DOHH2 (cell line): ENCODE data around the gene MCF2L.

Experiments
- H3F3A ChIP-seq: fragments of 200-600 bp; sonication (generic), shearing (Covaris generic); 2 replicates; pipeline ENCODE4 v1.6.0; 2016; ENCODE audit warnings: antibody characterized with exemption, mild to moderate bottlenecking; ENCODE audit not compliant: control insufficient read depth, insufficient read depth
- H3K27ac ChIP-seq: fragments of 200-600 bp; sonication (generic); 2 replicates; pipeline ENCODE4 v1.5.1; 2014; ENCODE audit warnings: low read depth, mild to moderate bottlenecking, low read length, moderate library complexity
- H3K27me3 ChIP-seq: fragments of 200-600 bp; sonication (generic); 2 replicates; pipeline ENCODE4 v1.6.1; 2014; ENCODE audit warnings: mild to moderate bottlenecking, low read length, mixed read lengths; ENCODE audit not compliant: control insufficient read depth
- H3K36me3 ChIP-seq: fragments of 200-600 bp; sonication (generic); 2 replicates; pipeline ENCODE4 v1.6.1; 2014; ENCODE audit warnings: mild to moderate bottlenecking, low read length, moderate library complexity, mixed read lengths; ENCODE audit not compliant: control insufficient read depth
- H3K4me1 ChIP-seq: fragments of 200-600 bp; sonication (generic); 2 replicates; pipeline ENCODE4 v1.6.1; 2014; ENCODE audit warnings: mild to moderate bottlenecking, low read length, mixed read lengths; ENCODE audit not compliant: control insufficient read depth
- H3K4me2 ChIP-seq: fragments of 200-600 bp; sonication (generic); 2 replicates; pipeline ENCODE4 v1.6.0; 2014; ENCODE audit warnings: mild to moderate bottlenecking, low read length, moderate library complexity
- H3K4me3 ChIP-seq: fragments of 200-600 bp; sonication (generic); 2 replicates; pipeline ENCODE4 v1.5.1; 2014; ENCODE audit warnings: mild to moderate bottlenecking, low read length, mixed read lengths
- H3K79me2 ChIP-seq: fragments of 200-600 bp; sonication (generic); 2 replicates; pipeline ENCODE4 v1.6.1; 2014; ENCODE audit warnings: mild to moderate bottlenecking, low read length, mixed read lengths; ENCODE audit not compliant: control insufficient read depth
- H3K9me2 ChIP-seq: fragments of 200-600 bp; sonication (generic); replicated peaks from 2 replicates; pipeline ENCODE4 v1.6.1; 2014; ENCODE audit warnings: mild to moderate bottlenecking, low read length, mixed read lengths; ENCODE audit not compliant: control insufficient read depth
- H3K9me3 ChIP-seq: fragments of 200-600 bp; sonication (generic); 2 replicates; pipeline ENCODE4 v1.6.1; 2014; ENCODE audit warnings: antibody characterized with exemption, low read length, mixed read lengths; ENCODE audit not compliant: control insufficient read depth, insufficient read depth
- H4K20me1 ChIP-seq: fragments of 200-600 bp; sonication (generic); 2 replicates; pipeline ENCODE4 v1.6.0; 2014; ENCODE audit warnings: low read depth, mild to moderate bottlenecking, antibody characterized with exemption, low read length, moderate library complexity; ENCODE audit not compliant: control insufficient read depth, insufficient read depth
- CTCF ChIP-seq: fragments of 200-600 bp; sonication (generic); IDR thresholded peaks from one replicate; pipeline ENCODE4 v1.5.1; 2014; ENCODE audit warnings: antibody characterized with exemption, mild to moderate bottlenecking, low read depth, low read length; ENCODE audit not compliant: poor library complexity, severe bottlenecking
- EZH2phosphoT487 ChIP-seq: fragments of 200-600 bp; sonication (generic); IDR thresholded peaks from 2 replicates; pipeline ENCODE4 v1.6.1; 2017; ENCODE audit warnings: borderline replicate concordance, mild to moderate bottlenecking, antibody characterized with exemption, low read length, moderate library complexity, mixed read lengths

Gene MCF2L

GRCh38 chr13:112995395-112996191 is 26.6 kb downstream of the MCF2L start:
- H3K9me2 ChIP-seq = no peaks in the 10 kb centered on the region
- TF ChIP-seq EZH2phosphoT487 = no peak
- TF ChIP-seq CTCF = no peak
- no peaks in the 10 kb centered on the region for H3F3A ChIP-seq
- no peak overlapping the region for H3K27ac ChIP-seq
- H3K36me3 ChIP-seq = no peaks in the 10 kb centered on the region
- no peaks in the 10 kb centered on the region for H3K9me3 ChIP-seq
- no peaks in the 10 kb centered on the region for H3K27me3 ChIP-seq
- no peak overlapping the region for H3K4me3 ChIP-seq
- H3K4me2 ChIP-seq = no peak overlapping the region
- no peaks in the 10 kb centered on the region for H3K4me1 ChIP-seq
- no peaks in the 10 kb centered on the region for H4K20me1 ChIP-seq
- no peaks in the 10 kb centered on the region for H3K79me2 ChIP-seq

- Histone ChIP-seq H3K4me3 (no peak overlapping the region), H3K4me1 (no peaks in the 10 kb centered on the region), H3K4me2 (no peak overlapping the region), H3K79me2 (no peaks in the 10 kb centered on the region), H4K20me1 (no peaks in the 10 kb centered on the region), H3K27me3 (no peaks in the 10 kb centered on the region), H3K27ac (no peak overlapping the region), H3K9me2 (no peaks in the 10 kb centered on the region), H3K9me3 (no peaks in the 10 kb centered on the region), H3F3A (no peaks in the 10 kb centered on the region), H3K36me3 (no peaks in the 10 kb centered on the region)
- TF ChIP-seq CTCF = no peak
- no peak for TF ChIP-seq EZH2phosphoT487
Observed at GRCh38 chr13:112996671-112997091, 27.7 kb downstream of the MCF2L start.

- Histone ChIP-seq H3K4me1 (no peaks in the 10 kb centered on the region), H3K27me3 (no peaks in the 10 kb centered on the region), H3F3A (no peaks in the 10 kb centered on the region), H3K27ac (no peak overlapping the region), H3K79me2 (no peaks in the 10 kb centered on the region), H3K9me2 (no peaks in the 10 kb centered on the region), H3K4me2 (no peak overlapping the region), H3K4me3 (no peak overlapping the region), H3K36me3 (no peaks in the 10 kb centered on the region), H3K9me3 (no peaks in the 10 kb centered on the region), H4K20me1 (no peaks in the 10 kb centered on the region)
- TF ChIP-seq CTCF (no peak), EZH2phosphoT487 (no peak)
Observed at GRCh38 chr13:112997188-112998130, 28.4 kb downstream of the MCF2L start.
